NCI-H146 treated with DMSO at 0.1 percent for 48 hours (cell line): ENCODE data around the gene KDM4D.
"Not testable (repeated sequence)": the region's sequence is repeated elsewhere in the genome, so short reads cannot be mapped to it uniquely, and the experiment has no call there.

Source experiments
- DNase-seq: peaks from one replicate; lab custom pipeline; 2025; ENCODE audit not compliant: unreplicated experiment; lab: John Stamatoyannopoulos, UW

KDM4D gene

GRCh38 chr11:95028357-95028756, 54.8 kb downstream of the KDM4D start:
- DNase-seq = no peak

DNA sequence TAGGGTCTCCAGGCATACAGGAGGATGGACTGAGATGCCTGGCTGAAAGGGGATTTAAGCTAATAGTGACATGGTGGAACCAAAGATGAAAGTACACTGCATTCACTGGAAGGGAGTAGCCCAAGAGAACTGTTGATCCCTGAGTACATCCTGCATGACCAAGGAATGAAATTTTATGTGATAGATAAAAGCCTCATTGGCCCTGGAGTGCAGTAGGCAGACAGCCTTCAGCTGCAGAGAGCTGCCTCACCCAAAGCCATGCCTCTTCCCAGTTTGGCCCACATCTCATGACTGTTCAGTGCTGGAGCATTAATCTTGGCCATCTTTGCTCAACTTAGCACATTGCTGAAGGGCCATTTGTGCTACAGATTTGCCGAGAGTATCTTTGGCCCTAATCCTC, 59.5 kb downstream of the KDM4D start:
- no peak for DNase-seq

GRCh38 chr11:95035316-95035715, 61.8 kb downstream of the KDM4D start:
- no peak for DNase-seq

DNA sequence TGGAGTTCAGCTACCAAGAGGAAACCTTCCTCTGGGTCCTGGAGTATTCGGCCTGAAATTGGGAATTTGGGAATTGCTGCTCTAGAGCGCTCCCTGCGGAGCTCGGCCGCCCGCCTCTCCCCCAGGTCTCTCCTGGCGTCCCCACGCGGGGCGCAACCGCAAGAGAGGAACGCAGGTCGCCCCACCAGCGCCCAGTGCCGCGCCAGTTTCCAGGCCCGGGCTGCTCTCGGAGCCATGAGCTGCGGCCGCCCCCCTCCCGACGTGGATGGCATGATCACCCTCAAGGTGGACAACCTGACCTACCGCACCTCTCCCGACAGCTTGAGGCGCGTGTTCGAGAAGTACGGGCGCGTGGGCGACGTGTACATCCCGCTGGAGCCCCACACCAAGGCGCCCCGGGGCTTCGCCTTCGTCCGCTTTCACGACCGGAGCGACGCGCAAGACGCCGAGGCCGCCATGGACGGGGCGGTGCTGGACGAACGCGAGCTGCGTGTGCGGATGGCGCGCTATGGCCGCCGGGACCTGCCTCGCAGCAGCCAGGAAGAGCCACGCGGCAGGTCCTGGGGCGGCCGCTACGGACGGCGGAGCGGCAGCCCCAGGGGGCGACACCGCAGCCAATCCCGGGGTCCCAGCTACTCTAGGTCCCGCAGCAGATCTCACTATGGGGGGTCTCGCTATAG, 64.0 kb downstream of the KDM4D start:
- DNase-seq = not testable (repeated sequence)

DNA sequence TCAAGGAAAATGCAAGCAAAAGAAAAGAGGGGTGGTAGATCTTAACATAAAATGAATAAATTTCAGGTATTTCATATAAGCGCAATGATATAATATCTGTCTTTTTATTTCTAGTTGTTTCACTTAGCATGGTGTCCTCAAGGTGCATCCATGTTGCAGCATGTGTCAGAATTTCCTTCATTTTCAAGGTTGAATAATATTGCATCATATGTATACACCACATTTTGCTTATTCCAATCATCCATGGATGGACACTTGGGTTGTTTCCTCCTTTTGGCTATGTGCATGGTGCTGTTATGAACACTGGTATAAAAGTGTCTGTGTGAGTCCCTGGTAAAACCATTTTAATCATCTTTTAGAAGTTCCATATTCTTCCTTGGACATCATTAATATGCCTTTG, 68.7 kb downstream of the KDM4D start:
- no peak for DNase-seq

DNA sequence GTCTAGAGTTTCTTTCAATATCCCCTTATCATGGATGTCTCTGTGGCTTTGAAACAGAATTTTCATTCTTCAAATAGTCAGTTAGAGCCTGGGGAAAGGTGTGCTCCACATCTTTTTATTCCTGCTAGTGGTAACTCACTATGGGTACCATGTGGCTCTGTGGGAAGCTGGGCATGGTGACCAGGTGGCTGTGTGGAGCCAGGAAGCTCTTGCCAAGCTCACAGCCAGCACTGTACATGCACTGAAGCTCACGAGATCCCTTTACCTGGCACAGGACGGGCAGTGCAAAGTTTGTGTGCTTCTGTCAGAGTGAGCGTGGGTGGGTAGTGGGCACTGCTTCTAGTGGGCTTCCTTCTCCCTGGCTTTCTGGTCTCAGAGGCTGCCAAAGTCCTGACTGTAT, 69.4 kb downstream of the KDM4D start:
- no peak for DNase-seq

GRCh38 chr11:95044010-95044409, 70.5 kb downstream of the KDM4D start:
- DNase-seq = no peak

- DNase-seq = no peak
Observed at GRCh38 chr11:95045812-95046211, 72.3 kb downstream of the KDM4D start.
